GM19239 (cell line): ENCODE results near the gene LILRA5.
"Not testable (repeated sequence)": the region's sequence is repeated elsewhere in the genome, so short reads cannot be mapped to it uniquely, and the experiment has no call there.

Experiments used
- DNase-seq: peaks from one replicate; pipeline ENCODE4 v3.0.0; 2011; ENCODE audit warnings: low spot score; ENCODE audit not compliant: insufficient read length
- FAIRE-seq: peaks from 2 replicates; lab custom pipeline; 2011; peaks lifted over from hg19 to GRCh38; lab: Jason Lieb, UNC

LILRA5 gene

DNA sequence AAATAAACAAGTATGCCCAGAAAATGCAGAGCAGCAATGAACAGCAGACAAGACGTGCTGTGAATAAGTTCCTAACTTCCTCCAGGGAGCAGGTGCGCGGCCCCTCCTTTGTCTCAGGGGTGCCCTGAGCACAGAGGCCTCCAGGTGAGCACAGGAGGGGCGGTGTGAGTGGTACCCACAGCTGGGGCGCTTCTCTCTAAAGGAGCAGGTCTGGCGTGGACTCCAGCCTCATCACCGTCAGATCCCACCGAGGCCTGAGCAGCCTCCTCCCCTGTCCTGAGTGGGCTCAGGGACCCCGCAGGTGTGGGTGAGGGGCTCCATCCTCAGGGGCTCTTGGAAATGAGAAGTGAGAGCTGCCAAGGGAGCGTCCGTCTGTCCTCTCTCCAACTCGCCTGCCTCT lies 3.2 kb downstream of the LILRA5 start:
- DNase-seq (no peak), FAIRE-seq (no peak)

DNA sequence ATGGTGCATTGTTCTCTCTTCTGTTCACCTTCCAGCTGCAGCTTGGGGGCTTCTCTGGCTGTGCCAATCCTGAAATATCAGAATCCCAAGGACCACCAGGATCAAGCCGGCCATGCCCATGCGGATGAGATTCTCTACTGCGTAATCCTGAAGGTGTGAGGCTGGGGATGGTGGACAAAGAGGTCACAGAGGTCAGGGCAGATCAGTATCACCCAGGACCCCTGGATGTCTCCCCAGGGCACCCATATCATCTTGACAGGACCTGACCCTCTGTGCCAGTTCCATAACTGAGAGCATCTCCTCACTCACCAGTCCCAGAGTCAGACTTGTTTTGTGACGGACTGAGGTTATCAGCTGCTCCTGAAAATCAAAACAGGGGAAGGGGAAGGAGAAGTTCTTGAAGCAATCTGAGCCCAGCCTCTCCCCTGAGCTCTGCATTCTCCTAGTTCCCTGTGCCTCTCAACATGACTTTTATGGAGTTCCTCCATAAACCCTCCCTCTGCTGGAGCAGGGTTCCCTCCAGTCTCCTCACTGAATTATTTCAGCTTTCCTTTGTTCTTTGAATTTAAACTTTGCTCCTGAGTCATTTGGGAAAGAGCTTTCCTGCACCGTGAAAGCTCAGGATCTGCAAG lies 5.5 kb downstream of the LILRA5 start:
- DNase-seq, result no peak
- FAIRE-seq, result no peak

DNA sequence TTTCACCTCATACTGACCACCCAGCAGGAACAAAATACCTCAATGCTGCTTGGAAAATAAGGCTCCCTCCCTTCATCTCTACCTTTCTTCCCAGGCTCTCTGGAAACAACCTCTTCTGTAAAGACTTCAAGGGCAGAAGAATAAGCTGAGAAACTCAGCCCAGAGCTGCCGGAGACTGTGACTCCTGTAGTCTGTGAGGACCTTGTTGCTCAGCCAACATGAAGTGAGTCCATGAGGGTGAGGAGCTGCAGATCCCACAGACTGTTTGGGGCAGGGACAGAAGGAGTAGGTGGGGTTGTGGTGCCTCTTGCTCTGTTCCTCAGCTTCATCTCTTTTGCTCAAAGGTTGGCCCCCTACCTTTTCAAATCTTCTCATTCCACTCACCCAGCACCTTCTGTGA lies 7.8 kb downstream of the LILRA5 start:
- FAIRE-seq (no peak), DNase-seq (no peak)

DNA sequence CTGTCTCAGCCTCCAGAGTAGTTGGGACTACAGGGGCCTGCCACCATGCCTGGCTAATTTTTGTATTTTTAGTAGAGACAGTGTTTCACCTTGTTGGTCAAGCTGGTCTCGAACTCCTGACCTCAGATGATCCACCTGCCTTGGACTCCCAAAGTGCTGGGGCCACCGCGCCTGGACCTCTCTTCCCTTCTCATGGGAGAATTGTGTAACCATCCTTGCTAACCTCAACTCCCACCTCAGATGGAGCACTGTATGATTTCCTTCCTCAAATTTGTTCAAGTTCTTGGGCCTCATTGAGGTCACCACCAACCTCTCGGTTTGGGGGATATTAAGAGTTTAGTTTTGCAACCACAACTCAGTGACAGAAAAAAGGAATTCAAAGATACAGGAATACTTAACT lies 10.7 kb downstream of the LILRA5 start:
- FAIRE-seq, result no peak
- DNase-seq, result no peak

DNA sequence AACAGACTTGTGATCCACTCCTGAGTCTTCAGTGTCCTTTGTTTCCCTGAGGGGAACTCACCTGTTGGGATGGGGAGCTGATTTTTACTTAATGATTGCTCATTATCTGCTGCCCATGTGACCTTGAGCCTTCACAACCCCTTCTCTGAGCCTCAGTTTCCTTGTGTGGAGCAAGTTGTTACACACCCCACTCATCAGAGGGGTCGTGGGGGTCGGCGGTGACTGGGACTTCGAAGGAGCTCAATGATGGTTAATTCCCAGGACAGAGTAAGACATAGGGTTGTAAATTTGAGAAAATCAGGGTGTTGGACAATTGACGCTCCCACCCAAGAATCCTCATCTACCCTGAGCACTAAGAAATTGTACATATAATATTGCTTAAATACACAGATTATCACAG lies 13.5 kb downstream of the LILRA5 start:
- no peak for FAIRE-seq
- DNase-seq, result no peak

DNA sequence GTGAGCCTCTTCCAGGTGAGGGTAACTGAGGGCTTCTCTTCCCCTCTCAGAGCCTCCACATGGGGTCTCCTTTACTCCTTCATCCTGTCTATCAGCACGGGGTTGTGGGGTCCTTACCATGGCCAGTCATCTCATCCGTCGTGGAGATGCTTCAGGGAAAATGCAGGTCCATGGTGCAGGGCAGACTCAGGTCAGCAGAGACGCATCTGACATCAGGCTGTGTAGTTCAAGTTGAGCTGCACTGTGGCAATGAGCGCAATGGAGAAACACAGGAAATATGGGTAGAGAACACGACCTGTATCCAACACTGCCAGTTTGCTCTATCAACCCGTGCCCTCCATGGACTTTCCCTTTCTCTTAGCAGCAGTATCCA lies 13.9 kb downstream of the LILRA5 start:
- FAIRE-seq, result no peak
- no peak for DNase-seq

DNA sequence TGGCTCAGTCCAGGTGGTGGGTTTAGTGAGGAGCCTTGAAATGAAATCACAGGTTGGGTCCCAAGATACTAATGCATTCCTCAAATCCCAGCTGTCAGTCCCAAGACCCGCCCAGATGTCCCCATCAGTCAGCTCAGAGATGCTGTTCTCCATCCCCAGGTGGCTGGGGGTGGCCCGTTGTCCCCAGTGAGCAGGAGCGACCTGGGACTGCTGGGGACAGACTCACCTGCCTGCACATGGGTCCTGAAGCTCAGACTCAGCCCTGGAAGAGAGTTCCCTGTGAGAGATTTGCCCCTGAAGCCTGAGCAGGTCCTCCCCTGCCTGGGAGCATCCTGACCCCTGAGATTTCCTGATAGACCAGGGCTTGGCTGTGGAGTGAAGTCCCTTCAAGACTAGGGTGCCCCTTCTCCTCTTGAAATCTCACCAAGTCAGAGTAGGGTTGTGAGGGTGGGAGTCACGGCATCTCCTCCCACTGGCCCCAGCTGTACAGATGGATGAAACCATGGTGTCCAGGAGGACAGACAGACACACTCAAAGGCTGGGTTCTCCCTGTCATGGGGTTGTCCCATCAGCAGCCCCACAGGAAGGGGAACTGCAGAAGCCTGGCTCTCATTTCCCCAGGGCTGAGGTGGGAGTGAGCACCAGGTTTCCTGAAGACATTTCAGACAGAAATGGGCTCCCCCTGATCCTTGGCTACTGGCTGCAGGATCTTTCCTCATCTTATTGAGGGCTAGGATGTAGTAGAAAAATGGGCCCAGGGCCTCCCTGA lies 14.4 kb downstream of the LILRA5 start:
- FAIRE-seq, result no peak

DNA sequence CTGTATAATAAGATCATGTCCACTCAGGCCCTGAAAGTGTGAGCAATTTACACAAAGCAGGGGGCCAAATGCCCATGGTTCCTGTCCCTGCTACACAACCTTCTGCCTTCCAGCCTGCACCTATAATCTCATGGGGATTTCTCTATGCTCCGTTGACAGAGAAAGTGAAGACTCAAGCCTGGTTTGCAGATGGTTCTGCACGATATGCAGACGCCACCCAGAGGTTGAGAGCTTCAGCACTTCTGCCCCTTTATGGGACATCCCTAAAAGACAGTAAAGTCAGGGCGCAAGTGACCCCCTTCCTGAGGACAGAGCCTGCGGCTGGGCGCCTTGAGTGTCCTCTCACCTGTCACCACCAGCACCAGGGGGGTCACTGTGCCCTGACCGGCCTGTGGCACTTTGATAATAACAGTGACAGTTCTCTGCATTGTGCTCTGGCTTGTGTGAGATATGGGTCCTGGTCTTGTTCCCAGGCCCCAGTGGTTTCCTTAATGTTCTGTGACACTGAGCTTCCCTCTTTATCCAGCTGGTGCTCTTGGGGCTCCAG lies 15.1 kb downstream of the LILRA5 start:
- DNase-seq (no peak), FAIRE-seq (no peak)

More for the DNA sequence above, 14.4 kb downstream of the LILRA5 start:
- DNase-seq, result no peak

- no peak for DNase-seq
- FAIRE-seq, result no peak
Observed at GRCh38 chr19:54294539-54294938, 18.4 kb downstream of the LILRA5 start.

DNA sequence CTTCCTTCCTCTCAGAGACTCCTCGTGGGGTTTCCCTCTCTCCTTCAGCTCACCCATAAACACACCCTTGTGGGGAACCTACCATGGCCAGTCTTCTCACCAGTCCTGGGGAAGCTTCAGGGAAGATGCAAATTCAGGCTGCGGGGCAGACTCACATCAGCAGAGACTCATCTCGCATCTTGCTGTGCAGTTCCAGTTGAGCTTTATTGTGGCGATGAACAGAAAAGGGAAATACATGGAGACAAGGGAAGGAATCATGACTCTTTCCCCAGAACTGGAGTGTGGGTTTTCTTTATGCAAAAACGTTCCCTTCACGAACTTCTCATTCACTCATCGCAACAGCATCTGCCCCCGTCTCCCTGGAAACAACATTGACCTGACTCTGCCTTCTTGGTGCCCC lies 23.8 kb downstream of the LILRA5 start:
- peak; percentile 94 for FAIRE-seq
- not testable (repeated sequence) for DNase-seq

GRCh38 chr19:54287456-54287855 lies 25.5 kb downstream of the LILRA5 start:
- no peak for DNase-seq

DNA sequence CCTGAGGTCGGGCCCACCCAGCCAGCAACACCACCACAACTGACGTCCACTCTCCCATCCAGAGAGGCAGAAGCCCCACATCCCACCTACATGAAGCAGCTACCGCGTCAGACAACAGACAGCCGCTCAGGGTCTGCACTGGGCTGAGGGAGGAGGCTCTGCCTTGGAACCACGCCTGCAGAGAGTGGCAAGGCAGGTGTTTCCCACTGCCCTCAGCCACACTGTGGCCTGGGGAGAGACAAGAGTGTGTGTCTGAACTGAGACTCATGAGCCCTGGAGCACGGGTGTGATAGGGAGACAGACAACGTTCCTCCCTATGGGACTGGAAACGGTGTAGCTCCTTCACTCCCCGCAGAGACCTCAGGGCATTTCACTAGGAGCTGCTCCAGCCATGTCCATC lies 26.7 kb downstream of the LILRA5 start:
- not testable (repeated sequence) for DNase-seq
- FAIRE-seq, result peak; percentile 42

More at GRCh38 chr19:54287456-54287855, 25.5 kb downstream of the LILRA5 start:
- peak; percentile 47 for FAIRE-seq

- DNase-seq, result not testable (repeated sequence)
- peak; percentile 84 for FAIRE-seq
Observed at GRCh38 chr19:54285427-54286056, 27.4 kb downstream of the LILRA5 start.

- no peak for FAIRE-seq
- no peak for DNase-seq
Observed at GRCh38 chr19:54282686-54283470, 30.1 kb downstream of the LILRA5 start.

GRCh38 chr19:54281729-54282075 lies 31.3 kb downstream of the LILRA5 start:
- DNase-seq, FAIRE-seq: not testable (repeated sequence)

DNA sequence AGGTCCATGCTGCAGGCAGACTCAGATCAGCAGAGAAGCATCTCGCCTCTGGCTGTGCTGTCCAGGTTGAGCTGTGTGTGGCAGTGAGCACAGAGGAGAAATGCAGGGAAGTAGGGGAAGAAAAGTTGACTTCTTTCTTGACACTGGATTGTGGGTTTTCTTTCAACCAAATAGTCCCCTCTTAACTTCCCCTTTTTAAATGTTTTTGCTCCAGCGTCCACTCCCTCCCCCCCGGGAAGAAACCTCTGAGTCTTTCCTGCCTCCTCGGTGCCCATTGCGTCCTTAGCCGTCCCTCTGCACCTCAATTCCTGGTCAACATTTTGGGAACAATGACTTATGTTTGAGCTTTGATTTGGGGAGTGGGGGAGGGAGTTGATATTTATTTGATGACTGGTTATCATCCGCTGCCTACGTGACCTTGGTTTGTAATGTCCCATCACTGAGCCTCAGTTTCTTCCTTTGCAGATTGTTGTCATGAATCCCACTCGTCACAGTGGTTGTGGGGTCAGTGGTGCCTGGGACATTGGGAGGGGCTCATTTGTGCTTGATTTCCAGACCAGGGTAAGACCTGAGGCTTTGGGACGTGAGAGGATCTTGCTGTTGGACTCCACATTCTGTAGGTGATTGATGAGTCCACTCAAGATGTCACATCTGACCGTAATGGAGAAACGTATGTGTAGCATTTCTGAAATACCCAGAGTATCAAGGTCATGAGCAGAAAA lies 31.8 kb downstream of the LILRA5 start, which contains the start of gene LILRB2:
Gene LILRB2, minus strand, starts transcription at position 104 of the 722 bp plus-strand sequence. CDS start 614 bp downstream, outside the sequence.
- DNase-seq, result no peak

GRCh38 chr19:54280441-54280840 lies 32.5 kb downstream of the LILRA5 start:
- not testable (repeated sequence) for FAIRE-seq, DNase-seq

More for the DNA sequence above, 31.8 kb downstream of the LILRA5 start, which contains the start of gene LILRB2:
- no peak for FAIRE-seq

GRCh38 chr19:54280025-54280424 lies 32.9 kb downstream of the LILRA5 start:
- DNase-seq, FAIRE-seq: not testable (repeated sequence)

DNA sequence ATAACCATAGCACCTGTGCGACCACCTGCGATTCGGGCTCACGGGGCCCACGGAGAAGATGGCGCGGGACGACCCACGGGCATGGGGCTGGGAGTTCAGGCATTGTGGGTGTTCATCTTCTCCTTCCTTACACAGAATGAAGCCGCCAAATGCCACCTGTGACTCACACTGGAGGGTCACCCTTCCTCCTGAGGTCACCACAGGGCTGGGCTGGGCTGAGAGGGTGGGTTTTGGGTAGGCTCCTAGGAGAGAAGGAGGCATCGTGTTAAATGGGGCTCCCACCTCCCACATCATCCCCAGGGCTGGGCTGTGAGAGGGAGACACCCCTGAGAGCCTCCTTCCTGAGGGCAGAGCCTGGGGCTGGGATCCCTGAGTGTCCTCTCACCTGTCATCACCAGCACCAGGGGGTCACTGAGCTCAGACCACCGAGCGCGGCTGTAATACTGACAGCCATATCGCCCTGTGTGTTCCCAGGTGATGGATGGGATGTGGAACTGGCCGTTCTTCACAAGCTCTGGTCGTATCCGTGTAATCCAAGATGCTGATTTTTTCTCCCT lies 33.5 kb downstream of the LILRA5 start:
- FAIRE-seq (no peak), DNase-seq (no peak)
